HG03439 (cell line): ENCODE data around the gene LCNL1.
A peak's percentile ranks its signal among the peaks of the same experiment; 100 is the strongest.

ENCODE experiments used
- ATAC-seq: cut with Tn5 transposase; IDR thresholded peaks from one replicate; pipeline ENCODE4 v1.9.1; 2021; ENCODE audit warnings: mild to moderate bottlenecking, moderate library complexity; ENCODE audit not compliant: unreplicated experiment

LCNL1 gene

GRCh38 chr9:136946228-136947027 is 36.4 kb upstream of the LCNL1 start:
- no peak for ATAC-seq

- ATAC-seq = no peak
Observed at GRCh38 chr9:136947028-136947891, 35.5 kb upstream of the LCNL1 start.

DNA sequence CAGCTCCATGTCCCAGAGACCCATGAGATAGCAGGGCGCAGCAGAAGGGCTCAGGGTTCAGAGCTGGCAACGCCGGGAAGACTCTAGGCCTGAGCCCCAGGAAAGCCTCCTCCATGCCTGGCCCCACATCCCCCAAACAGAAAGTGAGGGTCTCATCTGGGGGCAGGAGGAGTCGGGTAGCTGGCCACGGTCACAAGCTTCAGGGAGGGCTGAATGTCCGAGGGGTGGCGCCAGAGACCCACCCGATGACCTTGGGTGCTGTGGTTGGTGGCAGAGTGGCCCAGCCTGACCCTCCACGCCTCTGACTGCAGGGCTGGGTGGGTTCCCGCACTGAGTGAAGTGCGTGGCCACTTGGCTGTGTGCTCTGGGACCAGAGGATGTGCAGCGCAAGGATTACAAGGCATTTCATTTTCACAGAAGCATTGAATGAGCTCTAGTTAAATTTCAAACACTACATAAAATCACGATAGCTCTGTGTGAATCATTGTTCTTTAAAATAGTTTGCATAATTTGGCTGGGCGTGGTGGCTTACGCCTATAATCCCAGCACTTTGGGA is 34.8 kb upstream of the LCNL1 start:
- ATAC-seq = no peak

GRCh38 chr9:136949239-136949816 is 33.5 kb upstream of the LCNL1 start:
- ATAC-seq = no peak

DNA sequence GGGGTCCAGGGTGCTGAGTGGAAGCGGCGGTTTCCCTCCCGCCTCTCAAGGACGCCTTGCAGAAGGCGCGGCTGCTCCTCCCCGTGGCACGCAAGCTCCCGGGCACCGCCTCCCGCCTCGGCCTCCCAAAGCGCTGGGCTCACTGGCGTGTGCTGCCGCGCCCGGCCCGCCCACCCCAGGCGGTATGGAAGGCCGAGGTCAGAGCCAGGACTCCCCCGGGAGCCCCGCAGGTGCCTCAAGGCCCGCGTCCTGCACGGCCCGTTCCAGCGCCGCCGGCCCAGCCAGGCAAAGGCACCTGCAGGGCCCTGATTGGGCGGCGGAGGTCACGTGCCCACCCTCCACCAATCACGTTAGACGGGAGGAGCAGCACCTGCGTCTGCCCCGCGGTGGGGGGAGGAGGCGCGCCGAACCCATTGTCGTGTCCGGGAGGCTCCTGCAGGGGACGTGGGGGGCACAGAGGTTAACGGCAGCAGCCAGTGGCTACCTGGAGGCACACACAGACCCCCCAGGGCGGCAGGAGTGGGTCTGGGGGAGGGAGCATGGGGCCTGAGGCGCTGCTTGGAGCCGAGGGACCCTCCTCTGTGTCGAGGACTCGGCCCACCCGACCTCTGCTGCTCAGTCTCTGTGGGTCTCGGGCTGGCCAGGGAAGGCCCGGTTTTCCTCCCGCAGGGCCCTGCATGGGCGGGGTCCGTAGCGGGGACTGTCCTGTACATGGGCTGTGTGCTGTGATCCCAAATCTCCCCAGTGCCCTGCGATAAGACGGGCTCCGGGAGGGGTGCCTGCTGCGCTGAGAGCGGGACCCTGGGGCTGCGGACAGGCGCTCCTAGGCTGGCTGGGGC is 32.8 kb upstream of the LCNL1 start:
- ATAC-seq = peak; percentile 59

- no peak for ATAC-seq
Observed at GRCh38 chr9:136950656-136951276, 32.0 kb upstream of the LCNL1 start.

- ATAC-seq = no peak
Observed at GRCh38 chr9:136951541-136952320, 31.1 kb upstream of the LCNL1 start, which contains the start of gene LCN12. Gene LCN12, plus strand, starts transcription at chr9:136952273. Its CDS starts 55 bp downstream, at chr9:136952328.

DNA sequence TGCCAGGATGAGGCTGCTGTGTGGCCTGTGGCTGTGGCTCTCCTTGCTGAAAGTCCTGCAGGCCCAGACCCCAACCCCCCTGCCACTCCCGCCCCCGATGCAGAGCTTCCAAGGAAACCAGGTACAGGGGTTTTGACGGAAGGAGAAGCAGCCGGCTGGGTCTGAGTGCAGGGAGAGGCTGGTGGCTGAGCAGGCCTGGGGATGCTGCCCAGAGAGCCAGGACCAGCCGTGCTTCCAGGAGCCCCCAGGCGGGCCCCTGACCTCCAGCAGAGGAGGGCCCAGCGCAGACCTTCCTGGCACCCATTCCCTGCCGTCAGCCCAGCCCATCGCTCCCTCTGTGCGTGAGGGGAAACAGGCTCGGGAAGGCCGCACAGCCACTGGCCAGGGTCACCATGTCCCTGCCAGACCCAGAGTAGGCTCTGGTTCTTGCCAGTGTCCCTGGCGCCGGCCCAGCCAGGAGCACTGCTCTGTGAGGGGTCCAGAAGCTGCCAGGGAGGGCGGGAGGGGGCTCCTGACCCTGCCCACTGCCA is 30.4 kb upstream of the LCNL1 start:
- ATAC-seq = no peak

- ATAC-seq = no peak
Observed at GRCh38 chr9:136952876-136953770, 29.7 kb upstream of the LCNL1 start.

DNA sequence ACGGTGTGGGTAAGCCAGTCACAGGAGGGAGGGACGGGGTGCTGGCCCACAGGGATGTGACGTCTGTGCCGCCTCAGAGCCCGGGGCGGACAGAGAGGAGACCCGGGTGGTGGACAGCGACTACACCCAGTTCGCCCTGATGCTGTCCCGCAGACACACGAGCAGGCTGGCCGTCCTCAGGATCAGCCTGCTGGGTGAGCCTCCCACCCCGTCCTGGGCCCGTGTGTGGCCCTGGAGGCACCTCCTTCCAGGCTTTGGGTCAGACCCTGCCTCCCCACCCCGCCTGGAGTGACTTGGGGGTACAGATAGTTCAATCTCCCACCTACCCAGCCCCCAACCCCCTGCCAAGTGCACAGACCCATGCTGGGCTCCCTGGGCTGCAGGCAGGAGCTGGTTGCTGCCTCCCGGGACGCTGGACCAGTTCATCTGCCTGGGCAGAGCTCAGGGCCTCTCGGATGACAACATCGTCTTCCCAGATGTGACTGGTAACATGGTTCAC is 29.0 kb upstream of the LCNL1 start:
- ATAC-seq = no peak

DNA sequence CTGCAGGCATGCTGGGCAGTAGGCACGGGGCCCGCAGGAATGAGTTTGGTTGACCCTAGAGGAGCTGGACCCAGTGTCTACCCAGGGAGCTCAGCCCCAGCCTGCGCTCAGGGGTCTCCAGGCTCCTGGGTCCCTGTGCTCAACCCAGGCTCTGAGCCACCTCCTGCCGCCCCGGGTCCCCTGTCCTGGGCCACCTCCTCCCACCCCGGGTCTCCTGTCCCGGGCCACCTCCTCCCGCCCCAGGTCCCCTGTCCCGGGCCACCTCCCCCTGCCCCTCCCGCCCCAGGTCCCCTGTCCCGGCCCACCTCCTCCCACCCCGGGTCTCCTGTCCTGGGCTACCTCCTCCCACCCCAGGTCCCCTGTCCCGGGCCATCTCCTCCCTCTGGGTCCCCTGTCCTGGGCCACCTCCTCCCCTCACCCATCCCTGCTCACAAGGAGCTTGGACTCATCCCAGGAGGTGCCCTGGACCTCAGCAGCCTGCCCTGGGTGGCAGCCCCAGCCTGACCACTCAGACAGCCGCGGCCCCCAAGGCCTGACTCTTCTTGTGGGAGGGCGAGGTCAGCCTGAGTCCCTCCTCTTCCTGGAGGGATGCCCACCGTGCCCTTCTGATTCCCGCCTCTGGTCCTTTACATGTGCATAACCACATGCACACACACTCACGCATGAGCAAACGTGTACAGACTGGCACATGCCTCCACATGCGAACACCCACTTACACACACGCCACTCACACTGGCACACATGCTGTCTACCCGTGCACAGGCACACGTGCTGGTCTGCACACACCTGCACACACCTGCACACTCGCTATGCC is 28.3 kb upstream of the LCNL1 start:
- ATAC-seq = no peak

GRCh38 chr9:136955202-136955942 is 27.4 kb upstream of the LCNL1 start:
- no peak for ATAC-seq

DNA sequence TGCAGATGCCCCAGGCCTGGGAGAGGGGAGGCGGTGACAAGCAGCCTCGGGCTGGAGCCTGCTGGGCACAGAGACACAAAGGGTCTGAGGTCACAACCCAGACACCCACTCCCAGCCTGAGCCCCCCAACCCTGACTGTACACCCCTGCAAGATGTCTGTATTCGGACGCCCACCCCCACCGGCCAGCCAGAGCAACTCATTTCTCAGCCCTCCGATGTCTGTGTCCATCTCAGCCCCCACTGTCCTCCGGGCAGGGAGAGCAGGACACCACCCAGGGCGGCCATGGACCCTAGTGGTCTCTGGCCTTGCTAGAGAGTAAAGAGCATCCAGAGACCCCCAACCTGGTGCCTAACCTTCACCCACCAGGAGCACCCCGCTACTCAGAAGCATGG is 26.9 kb upstream of the LCNL1 start:
- no peak for ATAC-seq

GRCh38 chr9:136956604-136957003 is 26.2 kb upstream of the LCNL1 start:
- no peak for ATAC-seq

- ATAC-seq = no peak
Observed at GRCh38 chr9:136957461-136957860, 25.3 kb upstream of the LCNL1 start.

GRCh38 chr9:136957901-136958300 is 24.9 kb upstream of the LCNL1 start:
- ATAC-seq = no peak
